ENCODE data around the gene OR1E2. TPM values are rescaled to one million over a fixed set of nuclear protein-coding genes. Genes with fewer than 3 reads are reported as not detected.

Gene OR1E2
- total RNA-seq, 1 experiment from 2014 or later = not detected

DNA sequence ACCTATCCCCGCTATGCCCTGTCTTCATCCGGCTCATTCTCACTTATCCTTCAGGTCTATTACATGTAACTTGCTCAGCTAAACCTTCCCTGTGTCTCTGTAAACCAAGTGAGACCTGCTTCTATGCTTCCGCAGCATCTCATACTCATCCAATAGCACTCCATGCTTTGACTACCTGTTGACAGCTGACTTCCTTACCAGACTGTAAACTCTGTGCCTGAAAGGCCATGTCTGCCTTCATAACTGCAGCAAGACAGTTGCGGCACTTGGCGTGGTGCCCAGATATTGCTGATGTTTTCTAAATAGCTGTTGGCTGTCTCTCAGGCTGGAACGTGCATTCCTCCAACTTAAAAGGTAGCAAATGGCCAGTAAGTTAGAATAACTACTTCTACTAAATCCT lies 33.6 kb downstream of the OR1E2 start:
- no peak for DNase-seq (ENCODE audit: low read depth, low spot score)
- H3K27ac ChIP-seq (ENCODE audit: low read length) = no peak overlapping the region
- in situ Hi-C loops (cut with HindIII; ENCODE audit: low pct_unique_long_range_greater_than_20kb, low sequenced_read_pairs) (no loop called here), intact Hi-C loops (cut with micrococcal nuclease; ENCODE audit: unreplicated experiment) (no loop called here)
- CTCF ChIA-PET = no interaction called here
- TF ChIP-seq POLR2AphosphoS5 (IDR thresholded peaks at IDR 0.05; ENCODE audit: low read depth, low read length) (no peak), REST (IDR thresholded peaks at IDR 0.05; ENCODE audit: insufficient read depth in 1 of 2, low read depth in 2 of 2, low read length in 1 of 2) (no peak), SIN3A (IDR thresholded peaks at IDR 0.05; ENCODE audit: borderline replicate concordance, insufficient read depth, low read depth, low read length) (no peak), TCF7L2 (IDR thresholded peaks at IDR 0.05; ENCODE audit: low read depth, low read length) (no peak)
- TF ChIP-seq, protein P1, sequence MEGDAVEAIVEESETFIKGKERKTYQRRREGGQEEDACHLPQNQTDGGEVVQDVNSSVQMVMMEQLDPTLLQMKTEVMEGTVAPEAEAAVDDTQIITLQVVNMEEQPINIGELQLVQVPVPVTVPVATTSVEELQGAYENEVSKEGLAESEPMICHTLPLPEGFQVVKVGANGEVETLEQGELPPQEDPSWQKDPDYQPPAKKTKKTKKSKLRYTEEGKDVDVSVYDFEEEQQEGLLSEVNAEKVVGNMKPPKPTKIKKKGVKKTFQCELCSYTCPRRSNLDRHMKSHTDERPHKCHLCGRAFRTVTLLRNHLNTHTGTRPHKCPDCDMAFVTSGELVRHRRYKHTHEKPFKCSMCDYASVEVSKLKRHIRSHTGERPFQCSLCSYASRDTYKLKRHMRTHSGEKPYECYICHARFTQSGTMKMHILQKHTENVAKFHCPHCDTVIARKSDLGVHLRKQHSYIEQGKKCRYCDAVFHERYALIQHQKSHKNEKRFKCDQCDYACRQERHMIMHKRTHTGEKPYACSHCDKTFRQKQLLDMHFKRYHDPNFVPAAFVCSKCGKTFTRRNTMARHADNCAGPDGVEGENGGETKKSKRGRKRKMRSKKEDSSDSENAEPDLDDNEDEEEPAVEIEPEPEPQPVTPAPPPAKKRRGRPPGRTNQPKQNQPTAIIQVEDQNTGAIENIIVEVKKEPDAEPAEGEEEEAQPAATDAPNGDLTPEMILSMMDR (IDR thresholded peaks at IDR 0.05) = no peak
- H3K9me3 ChIP-seq (ENCODE audit: control insufficient read depth, insufficient read depth, low read depth, low read length) = no peaks in the 10 kb centered on the region
- POLR2A ChIA-PET = no interaction called here
- no peak overlapping the region for H3K4me3 ChIP-seq (ENCODE audit: low read depth in 2 of 2, low read length in 2 of 2)
- no peaks in the 10 kb centered on the region for H3K4me1 ChIP-seq (ENCODE audit: control insufficient read depth, insufficient read depth, low read length)
- no peaks in the 10 kb centered on the region for H3K36me3 ChIP-seq (ENCODE audit: control insufficient read depth, insufficient read depth, low read length)
- ATAC-seq = no peak
- no TSS peak for BruUV-seq (replicated peaks)
- H3K27me3 ChIP-seq (ENCODE audit: control insufficient read depth, insufficient read depth, low read length) = no peaks in the 10 kb centered on the region; the same call in 1 of the 2 replicates

GRCh38 chr17:3398310-3398709 lies 35.3 kb downstream of the OR1E2 start, which contains the start of gene OR1E1:
Gene OR1E1, minus strand, starts transcription at chr17:3398410. Its CDS starts 0 bp downstream, at chr17:3398410.
- POLR2A ChIA-PET = no interaction called here

More at GRCh38 chr17:3398310-3398709, 35.3 kb downstream of the OR1E2 start, which contains the start of gene OR1E1:
- no peak for ATAC-seq
- DNase-seq (ENCODE audit: low read depth, low spot score) = no peak
- no TSS peak for BruUV-seq (replicated peaks)
- in situ Hi-C loops (cut with HindIII; ENCODE audit: low pct_unique_long_range_greater_than_20kb, low sequenced_read_pairs) (no loop called here), intact Hi-C loops (cut with micrococcal nuclease; ENCODE audit: unreplicated experiment) (no loop called here)
- no peaks in the 10 kb centered on the region for H3K36me3 ChIP-seq (ENCODE audit: control insufficient read depth, insufficient read depth, low read length)
- no peaks in the 10 kb centered on the region; the same call in 1 of the 2 replicates for H3K27me3 ChIP-seq (ENCODE audit: control insufficient read depth, insufficient read depth, low read length)
- H3K4me3 ChIP-seq (ENCODE audit: low read depth in 2 of 2, low read length in 2 of 2) = no peak within 1 kb of the TSS
- no peak within 1 kb of the TSS for H3K27ac ChIP-seq (ENCODE audit: low read length)
- TF ChIP-seq SIN3A (IDR thresholded peaks at IDR 0.05; ENCODE audit: borderline replicate concordance, insufficient read depth, low read depth, low read length) (no peak), POLR2AphosphoS5 (IDR thresholded peaks at IDR 0.05; ENCODE audit: low read depth, low read length) (no peak), REST (IDR thresholded peaks at IDR 0.05; ENCODE audit: insufficient read depth in 1 of 2, low read depth in 2 of 2, low read length in 1 of 2) (no peak), TCF7L2 (IDR thresholded peaks at IDR 0.05; ENCODE audit: low read depth, low read length) (no peak)
- TF ChIP-seq, protein P1 (IDR thresholded peaks at IDR 0.05) = no peak
- CTCF ChIA-PET = no interaction called here
- H3K9me3 ChIP-seq (ENCODE audit: control insufficient read depth, insufficient read depth, low read depth, low read length) = no peaks in the 10 kb centered on the region
- H3K4me1 ChIP-seq (ENCODE audit: control insufficient read depth, insufficient read depth, low read length) = no peaks in the 10 kb centered on the region
